K562 (cell line): ENCODE measurements around the gene SOSTDC1. TPM values are rescaled to one million over a fixed set of nuclear protein-coding genes. Genes with fewer than 3 reads are reported as not detected.

Source experiments
- BMI1 ChIP-seq: fragments of 150-350 bp; IDR thresholded peaks from 2 replicates; pipeline ENCODE4 v1.6.1; 2014; ENCODE audit warnings: low read length
- CSDE1 ChIP-seq, 2 experiments: fragments of 450-650 bp; IDR thresholded peaks; 2 replicates each; pipeline ENCODE4 v1.6.1; 2016; ENCODE audit warnings: mild to moderate bottlenecking in 1 of 2
- CTCFL ChIP-seq: IDR thresholded peaks from 2 replicates; pipeline ENCODE4 v1.6.1; 2011; ENCODE audit warnings: borderline replicate concordance, low read depth, mild to moderate bottlenecking, moderate library complexity, low read length; ENCODE audit not compliant: insufficient read depth, poor library complexity, severe bottlenecking
- EP300 ChIP-seq: IDR thresholded peaks from 2 replicates; pipeline ENCODE4 v1.6.1; 2012; ENCODE audit warnings: low read length, improper control_type of control experiment
- FOXJ2 ChIP-seq: fragments of 200-800 bp; sonication (Bioruptor generic); IDR thresholded peaks from 2 replicates; pipeline ENCODE4 v1.6.1; 2016; ENCODE audit warnings: missing genetic modification characterization, missing compliant biosample characterization
- GTF2F1 ChIP-seq: IDR thresholded peaks from 2 replicates; pipeline ENCODE4 v1.6.1; 2011; ENCODE audit warnings: low read depth, low read length, improper control_type of control experiment
- MEIS2 ChIP-seq: fragments of 450-650 bp; IDR thresholded peaks from 2 replicates; pipeline ENCODE4 v1.6.1; 2014; ENCODE audit warnings: mild to moderate bottlenecking; ENCODE audit not compliant: partially characterized antibody
- MYNN ChIP-seq, 2 experiments: sonication (generic); formaldehyde crosslinking in 1 of 2; IDR thresholded peaks; 2 replicates each; pipeline versions ENCODE4 v1.5.0 to v1.6.1; 2016 to 2020; ENCODE audit warnings: antibody characterized with exemption in 1 of 2, missing genetic modification reagents in 1 of 2
- OTX1 ChIP-seq: fragments of 450-650 bp; formaldehyde crosslinking; IDR thresholded peaks from 2 replicates; pipeline ENCODE4 v1.4.0; 2022; ENCODE audit warnings: mild to moderate bottlenecking
- POLR2H ChIP-seq: IDR thresholded peaks from 2 replicates; pipeline ENCODE4 v1.6.1; 2016; ENCODE audit warnings: missing genetic modification characterization, low read depth, mild to moderate bottlenecking, control low read depth, missing compliant biosample characterization, moderate library complexity
- PTRF ChIP-seq: fragments of 450-650 bp; IDR thresholded peaks from 2 replicates; pipeline ENCODE4 v1.6.1; 2016; ENCODE audit warnings: mild to moderate bottlenecking, missing genetic modification characterization, missing compliant biosample characterization
- PYGO2 ChIP-seq: fragments of 450-650 bp; IDR thresholded peaks from 2 replicates; pipeline ENCODE4 v1.6.1; 2016; ENCODE audit warnings: mild to moderate bottlenecking, missing genetic modification characterization, moderate library complexity, missing compliant biosample characterization
- RFX1 ChIP-seq: fragments of 450-650 bp; IDR thresholded peaks from 2 replicates; pipeline ENCODE4 v1.6.1; 2016; ENCODE audit warnings: mild to moderate bottlenecking, moderate library complexity
- SMARCA5 ChIP-seq: fragments of 450-650 bp; IDR thresholded peaks from 2 replicates; pipeline ENCODE4 v1.6.1; 2016
- TAF15 ChIP-seq: fragments of 200-400 bp; formaldehyde crosslinking; IDR thresholded peaks from 2 replicates; pipeline ENCODE4 v1.6.1; 2017; ENCODE audit warnings: mild to moderate bottlenecking, low read depth, low read length, moderate library complexity
- TCF3 ChIP-seq: sonication (generic); formaldehyde crosslinking; IDR thresholded peaks from 2 replicates; pipeline ENCODE4 v1.4.0; 2020; ENCODE audit warnings: mild to moderate bottlenecking, missing genetic modification reagents
- TCF7 ChIP-seq: sonication (generic); IDR thresholded peaks from 2 replicates; pipeline ENCODE4 v1.6.1; 2016; ENCODE audit warnings: antibody characterized with exemption, borderline replicate concordance
- ZBTB8A ChIP-seq: fragments of 450-650 bp; IDR thresholded peaks from 2 replicates; pipeline ENCODE4 v1.6.1; 2018; ENCODE audit warnings: mild to moderate bottlenecking, moderate library complexity; ENCODE audit not compliant: partially characterized antibody
- ZNF263 ChIP-seq: sonication (generic); formaldehyde crosslinking; IDR thresholded peaks from 2 replicates; pipeline ENCODE4 v1.8.0; 2022; ENCODE audit warnings: mild to moderate bottlenecking, missing genetic modification reagents, borderline replicate concordance
- polyA plus RNA-seq, 8 experiments: library from polyadenylated mRNA; depleted of rRNA in 4 of 8; stranded (reverse) in 5 of 8; unstranded in 3 of 8; fragments of >200 nt; fragmentation: Nextera tagmentation in 2 of 8; fragmentation: Illumina TruSeq in 1 of 8; extraction: Ambion mirVana in 2 of 8; extraction: Trizol in 1 of 8; gene quantifications; 2 replicates each; pipeline versions ENCODE4 v1.2.1 to v1.2.3, GENCODE V29; 2011 to 2014; ENCODE audit warnings: inconsistent platforms in 1 of 8, missing spikeins in 1 of 8
- total RNA-seq, 7 experiments: library from RNA; depleted of rRNA in 6 of 7; stranded (reverse); fragments of >200 nt in 6 of 7; fragmentation: Illumina TruSeq in 2 of 7; extraction: Trizol in 2 of 7; gene quantifications; 2 replicates each; pipeline versions ENCODE4 v1.2.1 to v1.2.3, GENCODE V29; 2011 to 2021; ENCODE audit warnings: low replicate concordance in 1 of 7
- TF ChIP-seq, protein P1 (sequence below): fragments of 450-650 bp; IDR thresholded peaks from 2 replicates; pipeline ENCODE4 v1.7.0; 2016; ENCODE audit warnings: borderline replicate concordance
- TF ChIP-seq, protein P2 (sequence below): sonication (generic); IDR thresholded peaks from 2 replicates; pipeline ENCODE4 v1.6.1; 2016
- TF ChIP-seq, protein P3 (sequence below), 2 experiments: fragments of 450-650 bp in 1 of 2; sonication (generic) in 1 of 2; formaldehyde crosslinking in 1 of 2; IDR thresholded peaks in 1 of 2; conservative IDR thresholded peaks in 1 of 2; 2 replicates each; pipeline versions ENCODE4 v1.6.1 to v1.8.1; 2016 to 2023; ENCODE audit warnings: mild to moderate bottlenecking in 2 of 2, moderate library complexity in 2 of 2, inconsistent platforms in 1 of 2, missing genetic modification reagents in 1 of 2
- TF ChIP-seq, protein P4 (sequence below): fragments of 450-650 bp; formaldehyde crosslinking; IDR thresholded peaks from 2 replicates; pipeline ENCODE4 v1.4.0; 2022; ENCODE audit warnings: mild to moderate bottlenecking, moderate library complexity

The SOSTDC1 gene
- total and polyA plus RNA-seq, 9 of the 15 experiments (the other 6 are each of a cell fraction or from before 2014, with no cell fraction given), result 8.3 to 48.6 (median 15.9) TPM

DNA sequence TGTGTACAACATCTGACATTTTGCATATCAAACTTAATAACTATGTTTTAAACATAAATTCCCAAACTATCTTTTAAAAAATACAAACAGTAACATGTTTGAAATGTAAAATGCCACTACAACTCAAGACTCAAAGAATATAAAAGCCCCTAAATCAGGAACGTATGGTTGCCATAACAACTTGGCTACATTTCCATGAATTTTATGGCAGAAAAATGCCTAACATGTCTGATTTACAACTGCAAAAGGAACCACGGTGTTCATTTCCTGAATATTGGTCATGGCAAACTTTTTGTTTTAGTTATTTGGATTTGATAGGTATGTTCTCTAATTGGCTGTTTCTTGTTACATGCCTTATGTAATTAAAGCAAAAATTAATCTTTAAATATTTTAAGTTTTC is 2.0 kb downstream of the SOSTDC1 start (continued):
- TF ChIP-seq GTF2F1, result no peak
- no peak for TF ChIP-seq TAF15
- TF ChIP-seq, protein P1, sequence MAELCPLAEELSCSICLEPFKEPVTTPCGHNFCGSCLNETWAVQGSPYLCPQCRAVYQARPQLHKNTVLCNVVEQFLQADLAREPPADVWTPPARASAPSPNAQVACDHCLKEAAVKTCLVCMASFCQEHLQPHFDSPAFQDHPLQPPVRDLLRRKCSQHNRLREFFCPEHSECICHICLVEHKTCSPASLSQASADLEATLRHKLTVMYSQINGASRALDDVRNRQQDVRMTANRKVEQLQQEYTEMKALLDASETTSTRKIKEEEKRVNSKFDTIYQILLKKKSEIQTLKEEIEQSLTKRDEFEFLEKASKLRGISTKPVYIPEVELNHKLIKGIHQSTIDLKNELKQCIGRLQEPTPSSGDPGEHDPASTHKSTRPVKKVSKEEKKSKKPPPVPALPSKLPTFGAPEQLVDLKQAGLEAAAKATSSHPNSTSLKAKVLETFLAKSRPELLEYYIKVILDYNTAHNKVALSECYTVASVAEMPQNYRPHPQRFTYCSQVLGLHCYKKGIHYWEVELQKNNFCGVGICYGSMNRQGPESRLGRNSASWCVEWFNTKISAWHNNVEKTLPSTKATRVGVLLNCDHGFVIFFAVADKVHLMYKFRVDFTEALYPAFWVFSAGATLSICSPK, result no peak
- TF ChIP-seq BMI1, result peak; percentile 75; the same call in 1 of the 2 replicates
- TF ChIP-seq TCF3 (CRISPR knock-in tag), result no peak
- TF ChIP-seq, protein P2, sequence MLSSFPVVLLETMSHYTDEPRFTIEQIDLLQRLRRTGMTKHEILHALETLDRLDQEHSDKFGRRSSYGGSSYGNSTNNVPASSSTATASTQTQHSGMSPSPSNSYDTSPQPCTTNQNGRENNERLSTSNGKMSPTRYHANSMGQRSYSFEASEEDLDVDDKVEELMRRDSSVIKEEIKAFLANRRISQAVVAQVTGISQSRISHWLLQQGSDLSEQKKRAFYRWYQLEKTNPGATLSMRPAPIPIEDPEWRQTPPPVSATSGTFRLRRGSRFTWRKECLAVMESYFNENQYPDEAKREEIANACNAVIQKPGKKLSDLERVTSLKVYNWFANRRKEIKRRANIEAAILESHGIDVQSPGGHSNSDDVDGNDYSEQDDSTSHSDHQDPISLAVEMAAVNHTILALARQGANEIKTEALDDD, result 0 out of 2 replicates have a peak, but pooled peaks have one; percentile 12
- TF ChIP-seq, protein P3, sequence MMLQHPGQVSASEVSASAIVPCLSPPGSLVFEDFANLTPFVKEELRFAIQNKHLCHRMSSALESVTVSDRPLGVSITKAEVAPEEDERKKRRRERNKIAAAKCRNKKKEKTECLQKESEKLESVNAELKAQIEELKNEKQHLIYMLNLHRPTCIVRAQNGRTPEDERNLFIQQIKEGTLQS (IDR thresholded peaks at IDR 0.05), result no peak
- TF ChIP-seq, protein P3 (CRISPR knock-in tag; conservative IDR thresholded peaks at IDR 0.05), result no peak
- no peak for TF ChIP-seq SMARCA5
- TF ChIP-seq PTRF (tag), result no peak
- no peak for TF ChIP-seq ZNF263 (CRISPR knock-in tag)
- TF ChIP-seq TCF7, result no peak
- peak; percentile 39; the same call in 1 of the 2 replicates for TF ChIP-seq POLR2H
- no peak for TF ChIP-seq FOXJ2 (tag)
- no peak for TF ChIP-seq PYGO2 (tag)
- TF ChIP-seq, protein P4, sequence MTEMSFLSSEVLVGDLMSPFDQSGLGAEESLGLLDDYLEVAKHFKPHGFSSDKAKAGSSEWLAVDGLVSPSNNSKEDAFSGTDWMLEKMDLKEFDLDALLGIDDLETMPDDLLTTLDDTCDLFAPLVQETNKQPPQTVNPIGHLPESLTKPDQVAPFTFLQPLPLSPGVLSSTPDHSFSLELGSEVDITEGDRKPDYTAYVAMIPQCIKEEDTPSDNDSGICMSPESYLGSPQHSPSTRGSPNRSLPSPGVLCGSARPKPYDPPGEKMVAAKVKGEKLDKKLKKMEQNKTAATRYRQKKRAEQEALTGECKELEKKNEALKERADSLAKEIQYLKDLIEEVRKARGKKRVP (CRISPR knock-in tag), result no peak
- TF ChIP-seq MYNN (IDR thresholded peaks at IDR 0.05), result peak; percentile 99
- no peak; the same call in 1 of the 2 replicates for TF ChIP-seq MYNN (CRISPR knock-in tag; IDR thresholded peaks at IDR 0.05)
- TF ChIP-seq OTX1 (CRISPR knock-in tag), result no peak
- no peak for TF ChIP-seq ZBTB8A
- TF ChIP-seq RFX1, result peak; percentile 91
- TF ChIP-seq EP300, result 0 out of 2 replicates have a peak, but pooled peaks have one; percentile 6
- no peak for TF ChIP-seq CTCFL
- TF ChIP-seq MEIS2, result peak; percentile 73
- TF ChIP-seq CSDE1 (IDR thresholded peaks at IDR 0.05), result no peak
